KMS-11 (cell line): Measurements from ENCODE around the gene TMEM187.

Experiments
- H2AFZ ChIP-seq: fragments of 200-600 bp; sonication (generic); 2 replicates; pipeline ENCODE4 v1.6.1; 2016; ENCODE audit warnings: antibody characterized with exemption, mixed run types, low read depth
- H3K27ac ChIP-seq: fragments of 200-600 bp; sonication (generic); 2 replicates; pipeline ENCODE4 v1.6.1; 2016; ENCODE audit warnings: mild to moderate bottlenecking, mixed run types
- H3K27me3 ChIP-seq: fragments of 200-600 bp; sonication (generic); 2 replicates; pipeline ENCODE4 v1.6.1; 2017; ENCODE audit warnings: mild to moderate bottlenecking, low read depth, mixed run types, moderate library complexity; ENCODE audit not compliant: insufficient read depth
- H3K36me3 ChIP-seq: fragments of 200-600 bp; sonication (generic); 2 replicates; pipeline ENCODE4 v1.6.1; 2017; ENCODE audit warnings: mild to moderate bottlenecking, mixed run types; ENCODE audit not compliant: insufficient read depth
- H3K4me1 ChIP-seq: fragments of 200-600 bp; sonication (generic); 2 replicates; pipeline ENCODE4 v1.6.1; 2016; ENCODE audit warnings: mild to moderate bottlenecking, low read depth, mixed run types; ENCODE audit not compliant: poor library complexity, severe bottlenecking
- H3K4me2 ChIP-seq: fragments of 200-600 bp; sonication (generic); 2 replicates; pipeline ENCODE4 v1.7.0; 2016; ENCODE audit warnings: mild to moderate bottlenecking, mixed run types
- H3K4me3 ChIP-seq: fragments of 200-600 bp; sonication (generic); IDR thresholded peaks from 2 replicates; pipeline ENCODE4 v1.6.1; 2017; ENCODE audit warnings: low read depth, low read length, mixed read lengths; ENCODE audit not compliant: insufficient read depth
- H3K79me2 ChIP-seq: fragments of 200-600 bp; sonication (generic); 2 replicates; pipeline ENCODE4 v1.6.1; 2016; ENCODE audit warnings: low read depth, mixed run types; ENCODE audit not compliant: insufficient read depth
- H3K9ac ChIP-seq: fragments of 200-600 bp; sonication (generic); 2 replicates; pipeline ENCODE4 v1.6.1; 2016; ENCODE audit warnings: mild to moderate bottlenecking, mixed run types
- H4K20me1 ChIP-seq: fragments of 200-600 bp; sonication (generic); 2 replicates; pipeline ENCODE4 v1.6.1; 2016; ENCODE audit warnings: mild to moderate bottlenecking, mixed run types; ENCODE audit not compliant: insufficient read depth
- CTCF ChIP-seq: fragments of 200-600 bp; sonication (generic); conservative IDR thresholded peaks from 2 replicates; pipeline ENCODE4 v1.6.1; 2017; ENCODE audit warnings: low read depth, mild to moderate bottlenecking, antibody characterized with exemption, low read length, moderate library complexity, mixed read lengths

Gene TMEM187

GRCh38 chrX:153972368-153973126 is at the start of gene TMEM187:
TMEM187 (plus strand) TSS chrX:153972754; CDS start chrX:153982063, 9,309 bp downstream.
- H3K9ac ChIP-seq, result peak within 1 kb of the TSS; percentile 100
- no peaks in the 10 kb centered on the region for H3K36me3 ChIP-seq
- H4K20me1 ChIP-seq, result no peaks in the 10 kb centered on the region
- peak within 1 kb of the TSS; percentile 26 for H2AFZ ChIP-seq
- H3K4me2 ChIP-seq, result peak within 1 kb of the TSS; percentile 54
- peaks cover 38% of the 10 kb centered on the region for H3K4me1 ChIP-seq
- H3K27me3 ChIP-seq, result no peaks in the 10 kb centered on the region
- peaks cover 23% of the 10 kb centered on the region for H3K79me2 ChIP-seq
- no peak within 1 kb of the TSS for H3K4me3 ChIP-seq
- TF ChIP-seq CTCF, result no peak
- peak within 1 kb of the TSS; percentile 100 for H3K27ac ChIP-seq

GRCh38 chrX:153922932-153923857 is 49.4 kb upstream of the TMEM187 start:
- no peak for TF ChIP-seq CTCF
- no peak overlapping the region for H3K4me3 ChIP-seq
- no peak overlapping the region for H3K9ac ChIP-seq
- H3K36me3 ChIP-seq, result no peaks in the 10 kb centered on the region
- H3K79me2 ChIP-seq, result peaks cover 43% of the 10 kb centered on the region
- no peaks in the 10 kb centered on the region for H4K20me1 ChIP-seq
- peak overlapping the region; percentile 94; the same call in 1 of the 2 replicates for H3K4me2 ChIP-seq
- no peak overlapping the region for H2AFZ ChIP-seq
- H3K27me3 ChIP-seq, result no peaks in the 10 kb centered on the region
- no peak overlapping the region for H3K27ac ChIP-seq
- H3K4me1 ChIP-seq, result peaks cover 12% of the 10 kb centered on the region

- peaks cover 43% of the 10 kb centered on the region for H3K79me2 ChIP-seq
- peak overlapping the region; percentile 94 for H3K4me2 ChIP-seq
- no peak overlapping the region for H2AFZ ChIP-seq
- no peaks in the 10 kb centered on the region for H3K36me3 ChIP-seq
- H3K27me3 ChIP-seq, result no peaks in the 10 kb centered on the region
- H4K20me1 ChIP-seq, result no peaks in the 10 kb centered on the region
- H3K27ac ChIP-seq, result peak overlapping the region; percentile 95
- H3K4me3 ChIP-seq, result no peak overlapping the region
- peaks cover 18% of the 10 kb centered on the region for H3K4me1 ChIP-seq
- TF ChIP-seq CTCF, result no peak
- peak overlapping the region; percentile 90; the same call in 1 of the 2 replicates for H3K9ac ChIP-seq
Observed at GRCh38 chrX:153924149-153924861, 48.2 kb upstream of the TMEM187 start.

GRCh38 chrX:153925387-153925738 is 47.2 kb upstream of the TMEM187 start:
- Histone ChIP-seq H3K4me1 (peaks cover 21% of the 10 kb centered on the region), H3K79me2 (peaks cover 43% of the 10 kb centered on the region), H3K36me3 (no peaks in the 10 kb centered on the region), H3K4me3 (no peak overlapping the region), H3K9ac (peak overlapping the region; percentile 90), H3K4me2 (peak overlapping the region; percentile 94), H3K27ac (peak overlapping the region; percentile 95), H3K27me3 (no peaks in the 10 kb centered on the region), H2AFZ (no peak overlapping the region), H4K20me1 (no peaks in the 10 kb centered on the region)
- no peak for TF ChIP-seq CTCF
